A549 (cell line): ENCODE data around the gene CABP4. TPM values are rescaled to one million over a fixed set of nuclear protein-coding genes. Genes with fewer than 3 reads are reported as not detected.
A peak's percentile ranks its signal among the peaks of the same experiment; 100 is the strongest.

ENCODE experiments used
- ATAC-seq, 2 experiments: fragments of 200-7000 bp in 1 of 2; fragments of >200 bp in 1 of 2; cut with Nextera tagmentation in 1 of 2; cut with Tn5 transposase in 1 of 2; 3 replicates each; pipeline versions ENCODE4 v1.8.0 to v1.9.1; 2018 to 2020; ENCODE audit warnings: mild to moderate bottlenecking in 1 of 2, moderate library complexity in 1 of 2
- CTCF ChIA-PET: fragments of 300-600 bp; sonication (Branson Sonifier 250); formaldehyde crosslinking; extraction: SDS; loops from one replicate; lab custom pipeline; 2021; ENCODE audit warnings: antibody characterized with exemption, inconsistent platforms; lab: Yijun Ruan, JAX
- POLR2A ChIA-PET: fragments of 350-600 bp; formaldehyde crosslinking; extraction: SDS; loops from one replicate; lab custom pipeline; 2021; ENCODE audit warnings: antibody characterized with exemption, inconsistent platforms; lab: Yijun Ruan, JAX
- DNase-seq, 2 experiments: peaks; one replicate each; pipeline versions ENCODE4 v3.0.0 to v3.0.0-alpha.2; 2011 to 2016; ENCODE audit warnings: low read depth in 1 of 2, low spot score in 1 of 2
- FAIRE-seq: peaks from 2 replicates; lab custom pipeline; 2011; peaks lifted over from hg19 to GRCh38; lab: Jason Lieb, UNC
- H3K27ac ChIP-seq, 2 experiments: fragments of >200 bp; sonication (Bioruptor Twin); formaldehyde crosslinking; 3 replicates each; pipeline ENCODE4 v1.5.1; 2016 to 2017
- H3K4me1 ChIP-seq: fragments of >200 bp; sonication (Bioruptor Twin); formaldehyde crosslinking; 3 replicates; pipeline ENCODE4 v1.6.1; 2016
- H3K4me2 ChIP-seq: fragments of >200 bp; sonication (Bioruptor Twin); formaldehyde crosslinking; 3 replicates; pipeline ENCODE4 v1.6.1; 2016
- H3K4me3 ChIP-seq: fragments of >200 bp; sonication (Bioruptor Twin); formaldehyde crosslinking; 3 replicates; pipeline ENCODE4 v1.5.1; 2016
- H3K9me3 ChIP-seq: fragments of >200 bp; sonication (Bioruptor Twin); formaldehyde crosslinking; 3 replicates; pipeline ENCODE4 v1.6.1; 2016
- CBX8 ChIP-seq: fragments of 200-600 bp; sonication (generic); IDR thresholded peaks from 2 replicates; pipeline ENCODE4 v1.6.1; 2016
- CEBPB ChIP-seq, 2 experiments: fragments of >200 bp in 1 of 2; sonication (Bioruptor Twin) in 1 of 2; formaldehyde crosslinking in 1 of 2; IDR thresholded peaks; 2 replicates each; pipeline ENCODE4 v1.6.1; 2012 to 2016
- CHD4 ChIP-seq: fragments of 200-600 bp; sonication (generic); IDR thresholded peaks from 2 replicates; pipeline ENCODE4 v1.6.1; 2016; ENCODE audit warnings: antibody characterized with exemption, mild to moderate bottlenecking, borderline replicate concordance
- ESRRA ChIP-seq: fragments of 150-350 bp; IDR thresholded peaks from 2 replicates; pipeline ENCODE4 v1.6.1; 2014; ENCODE audit warnings: mild to moderate bottlenecking, low read length, borderline replicate concordance
- FOSL2 ChIP-seq, 2 experiments: fragments of 450-650 bp in 1 of 2; fragments of >200 bp in 1 of 2; sonication (Bioruptor Twin) in 1 of 2; formaldehyde crosslinking; IDR thresholded peaks; 2 replicates each; pipeline versions ENCODE4 v1.5.0 to v1.6.1; 2016 to 2020; ENCODE audit warnings: mild to moderate bottlenecking in 1 of 2, moderate library complexity in 1 of 2
- GATA3 ChIP-seq: IDR thresholded peaks from 2 replicates; pipeline ENCODE4 v1.6.1; 2012; ENCODE audit warnings: borderline replicate concordance
- HDAC2 ChIP-seq: fragments of 200-600 bp; sonication (generic); IDR thresholded peaks from 2 replicates; pipeline ENCODE4 v1.6.1; 2016
- HMGXB4 ChIP-seq: fragments of 250-450 bp; sonication (Bioruptor Pico); IDR thresholded peaks from 2 replicates; pipeline ENCODE4 v1.5.0; 2021; ENCODE audit warnings: mild to moderate bottlenecking, moderate library complexity, borderline replicate concordance
- HOXA7 ChIP-seq: fragments of 250-450 bp; sonication (Bioruptor Pico); IDR thresholded peaks from 2 replicates; pipeline ENCODE4 v1.5.0; 2020; ENCODE audit warnings: mild to moderate bottlenecking, moderate library complexity
- HOXB13 ChIP-seq: fragments of 250-450 bp; sonication (Bioruptor Pico); IDR thresholded peaks from 2 replicates; pipeline ENCODE4 v1.5.0; 2020; ENCODE audit warnings: low read depth, mild to moderate bottlenecking, moderate library complexity
- HOXB5 ChIP-seq: fragments of 250-450 bp; sonication (Bioruptor Pico); IDR thresholded peaks from 2 replicates; pipeline ENCODE4 v1.5.0; 2020; ENCODE audit warnings: mild to moderate bottlenecking, moderate library complexity
- JUN ChIP-seq, 2 experiments: fragments of >200 bp; sonication (Bioruptor Twin); formaldehyde crosslinking; IDR thresholded peaks; 2 replicates in 1 of 2; 3 replicates in 1 of 2; pipeline ENCODE4 v1.6.1; 2016 to 2017
- MAX ChIP-seq: IDR thresholded peaks from 2 replicates; pipeline ENCODE4 v1.6.1; 2012
- MAZ ChIP-seq: fragments of 150-350 bp; IDR thresholded peaks from 2 replicates; pipeline ENCODE4 v1.6.1; 2014; ENCODE audit warnings: antibody characterized with exemption, low read depth, low read length, borderline replicate concordance
- NPAS2 ChIP-seq: fragments of 250-450 bp; sonication (Bioruptor Pico); IDR thresholded peaks from 2 replicates; pipeline ENCODE4 v1.8.0; 2022; ENCODE audit warnings: mild to moderate bottlenecking, moderate library complexity, borderline replicate concordance
- POLR2A ChIP-seq: IDR thresholded peaks from 2 replicates; pipeline ENCODE4 v1.6.1; 2012; ENCODE audit warnings: mild to moderate bottlenecking, low read length
- RAD21 ChIP-seq, 2 experiments: fragments of >200 bp in 1 of 2; sonication (Bioruptor Twin) in 1 of 2; formaldehyde crosslinking in 1 of 2; IDR thresholded peaks in 1 of 2; conservative IDR thresholded peaks in 1 of 2; 2 replicates in 1 of 2; 3 replicates in 1 of 2; pipeline ENCODE4 v1.6.1; 2012 to 2018; ENCODE audit warnings: inconsistent platforms in 1 of 2
- RARB ChIP-seq: fragments of 250-450 bp; sonication (Bioruptor Pico); IDR thresholded peaks from 2 replicates; pipeline ENCODE4 v1.8.0; 2021; ENCODE audit warnings: mild to moderate bottlenecking, moderate library complexity
- RFX5 ChIP-seq: fragments of 450-650 bp; IDR thresholded peaks from 2 replicates; pipeline ENCODE4 v1.7.1; 2014; ENCODE audit warnings: antibody characterized with exemption, mild to moderate bottlenecking, moderate library complexity
- RNF2 ChIP-seq: fragments of 200-600 bp; sonication (generic); IDR thresholded peaks from 2 replicates; pipeline ENCODE4 v1.6.1; 2016; ENCODE audit warnings: low read depth, mild to moderate bottlenecking, antibody characterized with exemption, moderate library complexity, borderline replicate concordance
- SMC3 ChIP-seq: fragments of >200 bp; sonication (Bioruptor Twin); formaldehyde crosslinking; IDR thresholded peaks from 3 replicates; pipeline ENCODE4 v1.6.1; 2018; ENCODE audit warnings: inconsistent platforms
- TFCP2L1 ChIP-seq: fragments of 250-450 bp; sonication (Bioruptor Pico); IDR thresholded peaks from 2 replicates; pipeline ENCODE4 v1.5.0; 2021; ENCODE audit warnings: mild to moderate bottlenecking
- ZC3H11A ChIP-seq: fragments of 450-650 bp; IDR thresholded peaks from 2 replicates; pipeline ENCODE4 v1.6.1; 2014; ENCODE audit warnings: antibody characterized with exemption, mild to moderate bottlenecking
- ZFP36 ChIP-seq: fragments of 450-650 bp; IDR thresholded peaks from 2 replicates; pipeline ENCODE4 v1.6.1; 2014; ENCODE audit warnings: borderline replicate concordance; ENCODE audit not compliant: partially characterized antibody
- ZNF302 ChIP-seq: fragments of 250-450 bp; sonication (Bioruptor Pico); IDR thresholded peaks from 2 replicates; pipeline ENCODE4 v1.9.0; 2021; ENCODE audit warnings: inconsistent platforms, mild to moderate bottlenecking, moderate library complexity
- WGBS: methylation state at CpG from one replicate; pipeline ENCODE4 v1.1.6; 2017; ENCODE audit errors: missing lambda C conversion rate; 5-methylcytosine and 5-hydroxymethylcytosine counted together
- polyA plus RNA-seq, 4 experiments: library from polyadenylated mRNA; depleted of rRNA in 3 of 4; stranded (reverse); fragments of >200 nt; fragmentation: RNase III in 1 of 4; extraction: RNeasy Plus Mini Kit Qiagen cat#74134 plus additional on column Dnase treatment in 1 of 4; gene quantifications; 2 replicates in 3 of 4; 3 replicates in 1 of 4; pipeline ENCODE4 v1.2.3, GENCODE V29; 2011 to 2017
- TF ChIP-seq, protein P1 (sequence below): fragments of 150-350 bp; IDR thresholded peaks from 2 replicates; pipeline ENCODE4 v1.6.1; 2014; ENCODE audit warnings: low read depth, mild to moderate bottlenecking, low read length
- TF ChIP-seq, protein P2 (sequence below): fragments of >200 bp; sonication (Bioruptor Twin); formaldehyde crosslinking; IDR thresholded peaks from 3 replicates; pipeline ENCODE4 v1.5.1; 2016
- TF ChIP-seq, protein P3 (sequence below): fragments of >200 bp; sonication (Bioruptor Twin); formaldehyde crosslinking; IDR thresholded peaks from 3 replicates; pipeline ENCODE4 v1.6.1; 2016

CABP4 gene
- polyA plus RNA-seq, 2 of the 4 experiments (the other 2 are of a cell fraction) = not detected

GRCh38 chr11:67504950-67505581 lies 49.9 kb downstream of the CABP4 start, which contains the start of gene PITPNM1:
PITPNM1 (minus strand) TSS chr11:67505363; CDS start chr11:67504180, 1,183 bp downstream.
- Histone ChIP-seq H3K27ac (peak within 1 kb of the TSS; percentile 87 to 97), H3K4me3 (peak within 1 kb of the TSS; percentile 76), H3K4me2 (peak within 1 kb of the TSS; percentile 85), H3K9me3 (no peaks in the 10 kb centered on the region), H3K4me1 (peaks cover 34% of the 10 kb centered on the region)
- 0% methylated on average over 1 of the region's 58 CpGs for WGBS
- ATAC-seq (peak; percentile 20 to 22), FAIRE-seq (no peak), DNase-seq (peak; percentile 62)
- ChIA-PET POLR2A (interaction anchor here (1.3 to 1.7 kb wide), 2 partner anchors 78 to 103 kb away, joined by 5 to 6 read pairs; partner anchors contain the start of genes GSTP1 and PPP1CA), CTCF (interaction anchor here (0.6 to 2.3 kb wide), 8 partner anchors 17 to 152 kb away, joined by 3 to 8 read pairs (median 3); partner anchors contain the start of genes POLD4, PPP1CA and RAD9A)
- TF ChIP-seq, protein P1, sequence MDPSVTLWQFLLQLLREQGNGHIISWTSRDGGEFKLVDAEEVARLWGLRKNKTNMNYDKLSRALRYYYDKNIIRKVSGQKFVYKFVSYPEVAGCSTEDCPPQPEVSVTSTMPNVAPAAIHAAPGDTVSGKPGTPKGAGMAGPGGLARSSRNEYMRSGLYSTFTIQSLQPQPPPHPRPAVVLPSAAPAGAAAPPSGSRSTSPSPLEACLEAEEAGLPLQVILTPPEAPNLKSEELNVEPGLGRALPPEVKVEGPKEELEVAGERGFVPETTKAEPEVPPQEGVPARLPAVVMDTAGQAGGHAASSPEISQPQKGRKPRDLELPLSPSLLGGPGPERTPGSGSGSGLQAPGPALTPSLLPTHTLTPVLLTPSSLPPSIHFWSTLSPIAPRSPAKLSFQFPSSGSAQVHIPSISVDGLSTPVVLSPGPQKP = no peak
- no peak for TF ChIP-seq SMC3
- no peak for TF ChIP-seq ZNF302 (CRISPR knock-in tag)
- TF ChIP-seq HOXB13 = no peak
- TF ChIP-seq RARB (CRISPR knock-in tag) = no peak
- TF ChIP-seq, protein P2, sequence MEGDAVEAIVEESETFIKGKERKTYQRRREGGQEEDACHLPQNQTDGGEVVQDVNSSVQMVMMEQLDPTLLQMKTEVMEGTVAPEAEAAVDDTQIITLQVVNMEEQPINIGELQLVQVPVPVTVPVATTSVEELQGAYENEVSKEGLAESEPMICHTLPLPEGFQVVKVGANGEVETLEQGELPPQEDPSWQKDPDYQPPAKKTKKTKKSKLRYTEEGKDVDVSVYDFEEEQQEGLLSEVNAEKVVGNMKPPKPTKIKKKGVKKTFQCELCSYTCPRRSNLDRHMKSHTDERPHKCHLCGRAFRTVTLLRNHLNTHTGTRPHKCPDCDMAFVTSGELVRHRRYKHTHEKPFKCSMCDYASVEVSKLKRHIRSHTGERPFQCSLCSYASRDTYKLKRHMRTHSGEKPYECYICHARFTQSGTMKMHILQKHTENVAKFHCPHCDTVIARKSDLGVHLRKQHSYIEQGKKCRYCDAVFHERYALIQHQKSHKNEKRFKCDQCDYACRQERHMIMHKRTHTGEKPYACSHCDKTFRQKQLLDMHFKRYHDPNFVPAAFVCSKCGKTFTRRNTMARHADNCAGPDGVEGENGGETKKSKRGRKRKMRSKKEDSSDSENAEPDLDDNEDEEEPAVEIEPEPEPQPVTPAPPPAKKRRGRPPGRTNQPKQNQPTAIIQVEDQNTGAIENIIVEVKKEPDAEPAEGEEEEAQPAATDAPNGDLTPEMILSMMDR = no peak
- TF ChIP-seq CBX8 = no peak
- 0 out of 2 replicates have a peak, but pooled peaks have one; percentile 2 for TF ChIP-seq MAX
- TF ChIP-seq ZFP36 = no peak
- no peak for TF ChIP-seq HOXA7 (CRISPR knock-in tag)
- TF ChIP-seq NPAS2 = no peak
- 0 out of 2 replicates have a peak, but pooled peaks have one; percentile 1 for TF ChIP-seq RNF2
- no peak for TF ChIP-seq ZC3H11A
- TF ChIP-seq HDAC2 = no peak
- no peak for TF ChIP-seq RFX5
- TF ChIP-seq TFCP2L1 (CRISPR knock-in tag) = no peak
- TF ChIP-seq, all 56 proteins: peak for 2

- peak; percentile 58 to 67 for ATAC-seq
- ChIA-PET CTCF (interaction anchor here (0.6 to 2.3 kb wide), 20 partner anchors 13 to 241 kb away, joined by 3 to 8 read pairs (median 3); partner anchors contain the start of genes AIP, POLD4, PPP1CA and RAD9A), POLR2A (interaction anchor here (1.3 to 1.7 kb wide), 2 partner anchors 78 to 104 kb away, joined by 5 to 6 read pairs; partner anchors contain the start of genes GSTP1 and PPP1CA)
- peak; percentile 86 for FAIRE-seq
- peak overlapping the region; percentile 85 for H3K4me2 ChIP-seq
- WGBS = 3% methylated on average over 13 of the region's 17 CpGs
- peak; percentile 96 to 98 for DNase-seq
- no peaks in the 10 kb centered on the region for H3K9me3 ChIP-seq
- peaks cover 34% of the 10 kb centered on the region for H3K4me1 ChIP-seq
- H3K4me3 ChIP-seq = peak overlapping the region; percentile 76
- H3K27ac ChIP-seq = peak overlapping the region; percentile 87 to 97
- peak; percentile 75 for TF ChIP-seq MAX
- no peak for TF ChIP-seq FOSL2 (IDR thresholded peaks at IDR 0.05)
- peak; percentile 47 for TF ChIP-seq FOSL2 (CRISPR knock-in tag; IDR thresholded peaks at IDR 0.05)
- TF ChIP-seq RAD21 (conservative IDR thresholded peaks at IDR 0.05 in 1 of 2, IDR thresholded peaks at IDR 0.05 in 1 of 2) = peak; percentile 77 to 91
- peak; percentile 46 to 53; a peak in 3 of 5 replicates for TF ChIP-seq JUN (IDR thresholded peaks at IDR 0.05)
- peak; percentile 33 for TF ChIP-seq POLR2A
- no peak for TF ChIP-seq CEBPB (IDR thresholded peaks at IDR 0.05)
- no peak for TF ChIP-seq MAZ
- peak; percentile 51; the same call in 1 of the 2 replicates for TF ChIP-seq HOXA7 (CRISPR knock-in tag)
- peak; percentile 39; the same call in 1 of the 2 replicates for TF ChIP-seq GATA3
- peak; percentile 10; the same call in 1 of the 2 replicates for TF ChIP-seq ESRRA
- 0 out of 2 replicates have a peak, but pooled peaks have one; percentile 18 for TF ChIP-seq RFX5
- no peak for TF ChIP-seq CHD4
- TF ChIP-seq, protein P3, sequence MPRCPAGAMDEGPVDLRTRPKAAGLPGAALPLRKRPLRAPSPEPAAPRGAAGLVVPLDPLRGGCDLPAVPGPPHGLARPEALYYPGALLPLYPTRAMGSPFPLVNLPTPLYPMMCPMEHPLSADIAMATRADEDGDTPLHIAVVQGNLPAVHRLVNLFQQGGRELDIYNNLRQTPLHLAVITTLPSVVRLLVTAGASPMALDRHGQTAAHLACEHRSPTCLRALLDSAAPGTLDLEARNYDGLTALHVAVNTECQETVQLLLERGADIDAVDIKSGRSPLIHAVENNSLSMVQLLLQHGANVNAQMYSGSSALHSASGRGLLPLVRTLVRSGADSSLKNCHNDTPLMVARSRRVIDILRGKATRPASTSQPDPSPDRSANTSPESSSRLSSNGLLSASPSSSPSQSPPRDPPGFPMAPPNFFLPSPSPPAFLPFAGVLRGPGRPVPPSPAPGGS = 0 out of 3 replicates have a peak, but pooled peaks have one; percentile 38
- TF ChIP-seq HOXB5 (CRISPR knock-in tag) = no peak
- no peak for TF ChIP-seq HMGXB4 (CRISPR knock-in tag)
Observed at GRCh38 chr11:67505605-67506396, 50.6 kb downstream of the CABP4 start.
